Activated CD8-positive, alpha-beta memory T cell treated with anti-CD3 and anti-CD28 coated beads, Interleukin-2, amount 50 U/mL, for 48 hours (primary cell): Measurements from ENCODE around the gene PDXK.

Experiments
- DNase-seq: peaks from one replicate; pipeline ENCODE4 v3.0.0-alpha.2; 2020

Gene PDXK

GRCh38 chr21:43744725-43745124 lies 25.8 kb downstream of the PDXK start:
- DNase-seq: no peak

GRCh38 chr21:43745772-43746517 lies 27.0 kb downstream of the PDXK start:
- DNase-seq: no peak

- no peak for DNase-seq
Measured at GRCh38 chr21:43748622-43749021, 29.7 kb downstream of the PDXK start.

GRCh38 chr21:43749651-43750262 lies 30.8 kb downstream of the PDXK start:
- no peak for DNase-seq

GRCh38 chr21:43750339-43751033 lies 31.6 kb downstream of the PDXK start:
- DNase-seq: no peak

GRCh38 chr21:43751955-43752591 lies 33.1 kb downstream of the PDXK start:
- no peak for DNase-seq

GRCh38 chr21:43752758-43753438 lies 34.0 kb downstream of the PDXK start:
- DNase-seq: no peak

- no peak for DNase-seq
Measured at GRCh38 chr21:43753439-43753799, 34.5 kb downstream of the PDXK start.

- DNase-seq: no peak
Measured at GRCh38 chr21:43754948-43755781, 36.2 kb downstream of the PDXK start.

- DNase-seq: no peak
Measured at GRCh38 chr21:43755820-43756594, 37.1 kb downstream of the PDXK start.

GRCh38 chr21:43757601-43758000 lies 38.7 kb downstream of the PDXK start:
- DNase-seq: no peak

GRCh38 chr21:43758111-43758641 lies 39.2 kb downstream of the PDXK start:
- DNase-seq: no peak

GRCh38 chr21:43758811-43759210 lies 39.9 kb downstream of the PDXK start:
- DNase-seq: no peak

GRCh38 chr21:43759651-43760050 lies 40.7 kb downstream of the PDXK start:
- DNase-seq: no peak

- DNase-seq: no peak
Measured at GRCh38 chr21:43760391-43760958, 41.5 kb downstream of the PDXK start.

GRCh38 chr21:43761886-43762285 lies 43.0 kb downstream of the PDXK start:
- DNase-seq: no peak

- no peak for DNase-seq
Measured at GRCh38 chr21:43762303-43763128, 43.6 kb downstream of the PDXK start.

GRCh38 chr21:43763901-43764523 lies 45.1 kb downstream of the PDXK start:
- no peak for DNase-seq
